GM19372 (cell line): Measurements from ENCODE around the gene TBX2.
"Not testable (repeated sequence)": the region's sequence is repeated elsewhere in the genome, so short reads cannot be mapped to it uniquely, and the experiment has no call there.

ENCODE experiments used
- ATAC-seq: cut with Tn5 transposase; IDR thresholded peaks from one replicate; pipeline ENCODE4 v1.9.1; 2021; ENCODE audit warnings: mild to moderate bottlenecking, low read depth, moderate library complexity; ENCODE audit not compliant: unreplicated experiment

The TBX2 gene

GRCh38 chr17:61399131-61400065, at the start of gene TBX2:
TSS of gene TBX2 (plus strand) at chr17:61399843. CDS start at chr17:61400177, 334 bp downstream.
- no peak for ATAC-seq

- ATAC-seq = no peak
These were observed 47.8 kb upstream of the TBX2 start for GRCh38 chr17:61351745-61352407.

DNA sequence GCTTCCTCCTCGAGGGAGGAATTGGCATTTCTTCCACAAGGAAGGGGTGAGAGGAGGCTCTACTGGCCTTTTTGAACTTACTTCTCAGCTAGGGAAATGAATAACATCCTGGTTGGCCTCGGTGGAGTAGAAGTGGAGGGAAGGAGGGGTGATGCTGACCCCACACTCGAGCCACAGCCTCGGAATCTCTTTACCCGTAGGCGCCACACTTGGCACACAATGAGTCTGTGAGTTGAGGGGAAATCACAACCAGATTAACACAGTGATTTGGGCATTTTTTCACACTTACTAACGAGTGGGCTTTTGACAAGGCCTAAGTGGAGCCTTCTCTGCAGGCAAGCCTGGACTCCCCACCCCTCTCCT, 47.3 kb upstream of the TBX2 start:
- ATAC-seq = no peak

- no peak for ATAC-seq
These were observed 46.7 kb upstream of the TBX2 start for GRCh38 chr17:61352781-61353491.

DNA sequence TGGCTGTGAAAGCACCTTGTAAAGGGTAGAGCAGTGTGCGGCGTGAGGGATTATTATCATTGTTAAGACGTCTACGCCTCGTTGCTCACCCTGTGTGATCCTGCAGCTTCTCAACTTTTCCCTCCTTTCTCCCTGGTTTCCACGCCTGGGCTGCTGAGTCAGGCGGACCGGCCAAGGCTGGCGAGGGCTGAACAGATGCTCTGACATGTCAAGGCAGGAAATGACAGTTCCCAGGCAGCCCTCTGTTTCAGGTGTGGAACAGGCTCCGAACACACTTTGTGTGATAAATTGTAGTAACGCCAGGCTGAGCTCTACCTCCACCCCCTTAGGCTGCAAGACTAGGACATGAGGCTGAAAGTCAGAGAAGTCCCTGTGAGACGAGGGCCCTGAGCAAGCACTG, 46.0 kb upstream of the TBX2 start:
- ATAC-seq = no peak

GRCh38 chr17:61354895-61355874, 44.5 kb upstream of the TBX2 start:
- no peak for ATAC-seq

DNA sequence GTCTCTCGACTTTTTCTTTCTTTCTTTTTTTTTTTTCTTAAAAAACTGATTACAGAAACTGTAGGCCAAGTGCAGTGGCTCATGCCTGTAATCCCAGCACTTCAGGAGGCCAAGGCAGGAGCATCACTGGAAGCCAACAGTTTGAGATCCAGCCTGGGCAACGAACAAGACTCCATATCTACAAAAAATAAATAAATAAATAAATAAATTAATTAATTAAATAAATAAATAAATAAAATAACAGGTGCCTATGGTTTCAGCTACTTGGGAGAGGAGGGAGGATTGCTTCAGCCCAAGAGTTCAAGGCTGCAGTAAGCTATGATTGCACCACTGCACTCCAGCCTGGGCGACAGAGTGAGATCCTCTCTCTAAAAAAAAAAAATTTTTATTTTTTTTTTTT, 42.6 kb upstream of the TBX2 start:
- not testable (repeated sequence) for ATAC-seq

DNA sequence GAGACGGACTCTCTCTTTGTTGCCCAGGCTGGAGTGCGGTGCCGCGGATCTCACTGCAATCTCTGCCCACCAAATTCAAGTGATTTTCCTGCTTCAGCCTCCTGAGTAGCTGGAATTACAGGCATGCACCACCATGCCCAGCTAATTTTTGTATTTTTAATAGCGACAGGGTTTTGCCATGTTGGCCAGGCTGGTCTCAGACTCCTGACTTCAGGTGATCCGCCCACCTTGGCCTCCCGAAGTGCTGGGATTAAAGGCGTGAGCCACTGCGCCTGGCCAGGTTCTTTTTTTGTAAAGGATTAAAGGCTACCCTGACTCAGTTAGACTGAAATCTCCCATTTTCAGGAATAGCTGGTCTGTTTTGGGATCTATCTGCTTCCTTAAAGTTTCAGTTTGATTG, 40.1 kb upstream of the TBX2 start:
- ATAC-seq = not testable (repeated sequence)

GRCh38 chr17:61360318-61360943, 39.2 kb upstream of the TBX2 start:
- no peak for ATAC-seq

GRCh38 chr17:61361084-61361483, 38.6 kb upstream of the TBX2 start:
- ATAC-seq = no peak

DNA sequence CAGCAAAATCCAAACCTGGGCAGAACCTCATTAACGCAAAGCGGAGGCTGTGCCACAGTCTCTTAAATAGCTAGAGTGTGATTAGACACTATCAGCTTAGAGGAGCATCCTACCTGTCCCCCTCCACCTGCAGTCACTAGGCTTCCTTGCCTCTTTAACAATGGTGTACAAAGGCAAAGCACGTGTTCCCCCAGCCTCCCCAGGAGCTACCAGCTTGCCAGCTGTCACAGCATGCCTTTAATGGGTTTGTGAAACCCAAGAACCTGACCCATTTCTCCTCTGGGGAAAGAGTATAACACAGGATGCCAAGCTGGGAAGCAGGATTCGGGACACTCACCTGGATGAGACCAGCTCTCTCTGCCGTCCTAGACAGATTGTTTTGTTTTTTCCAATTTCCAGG, 37.2 kb upstream of the TBX2 start:
- no peak for ATAC-seq

- no peak for ATAC-seq
These were observed 36.6 kb upstream of the TBX2 start for GRCh38 chr17:61362852-61363600.

GRCh38 chr17:61363601-61364462, 35.8 kb upstream of the TBX2 start:
- no peak for ATAC-seq

GRCh38 chr17:61364463-61364846, 35.2 kb upstream of the TBX2 start:
- no peak for ATAC-seq

DNA sequence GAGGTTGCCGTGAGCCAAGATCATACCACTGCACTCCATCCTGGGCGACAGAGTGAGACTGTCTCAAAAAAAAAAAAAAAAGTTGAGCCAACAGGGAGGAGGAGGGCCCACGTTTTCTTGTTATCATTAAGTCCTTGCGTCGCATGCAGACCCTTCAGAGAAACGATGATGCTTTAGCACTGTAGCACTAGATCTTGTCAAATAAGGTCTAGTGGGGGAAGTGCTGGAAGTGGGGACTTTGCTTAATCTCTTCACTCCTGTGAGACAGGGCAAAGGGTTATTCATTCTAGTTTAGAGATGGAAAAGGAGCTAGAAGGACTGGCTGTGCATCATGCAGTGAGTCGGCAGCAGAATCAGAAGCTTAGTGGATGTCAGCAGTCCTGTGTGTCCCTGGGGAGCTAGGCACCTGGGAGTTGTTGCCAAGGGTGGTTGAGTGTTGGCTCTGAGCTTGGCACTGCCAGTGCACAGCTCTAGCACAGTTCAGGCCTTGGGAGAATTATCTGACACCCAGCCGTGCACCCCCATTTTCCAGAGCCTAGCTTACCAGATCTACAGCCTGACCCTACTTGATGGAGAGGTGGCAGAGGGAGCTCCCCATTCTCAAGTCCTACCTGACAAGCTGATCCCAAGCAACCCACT, 33.4 kb upstream of the TBX2 start:
- no peak for ATAC-seq

GRCh38 chr17:61366715-61367413, 32.8 kb upstream of the TBX2 start:
- no peak for ATAC-seq
